HUES64 (cell line): ENCODE results near the gene CLCN4.

Experiments used
- H3K27ac ChIP-seq: 2 replicates; pipeline ENCODE4 v1.7.0; 2013; ENCODE audit warnings: low read depth, low read length, inconsistent platforms
- H3K27me3 ChIP-seq: 2 replicates; pipeline ENCODE4 v1.6.1; 2013; ENCODE audit warnings: mild to moderate bottlenecking, low read length; ENCODE audit not compliant: insufficient read depth
- H3K36me3 ChIP-seq: 2 replicates; pipeline ENCODE4 v1.6.1; 2013; ENCODE audit warnings: mild to moderate bottlenecking, low read length; ENCODE audit not compliant: insufficient read depth
- H3K4me1 ChIP-seq: 2 replicates; pipeline ENCODE4 v1.6.1; 2013; ENCODE audit warnings: mild to moderate bottlenecking, low read length, moderate library complexity; ENCODE audit not compliant: insufficient read depth
- H3K4me3 ChIP-seq: 2 replicates; pipeline ENCODE4 v1.5.1; 2013; ENCODE audit warnings: mild to moderate bottlenecking, low read length, moderate library complexity
- H3K9ac ChIP-seq: 2 replicates; pipeline ENCODE4 v1.6.1; 2013; ENCODE audit warnings: mild to moderate bottlenecking, low read depth, low read length
- H3K9me3 ChIP-seq: 2 replicates; pipeline ENCODE4 v1.6.1; 2013; ENCODE audit warnings: low read depth, low read length; ENCODE audit not compliant: insufficient read depth
- WGBS: fragments of 150-250, 120-280 bp; methylation state at CpG from one replicate; pipeline ENCODE4 v1.1.7; 2013; ENCODE audit warnings: missing lambda C conversion rate; 5-methylcytosine and 5-hydroxymethylcytosine counted together

Gene CLCN4

GRCh38 chrX:10195947-10196346 lies 39.2 kb downstream of the CLCN4 start:
- Histone ChIP-seq H3K4me1 (no peaks in the 10 kb centered on the region), H3K4me3 (no peak overlapping the region), H3K9ac (no peak overlapping the region), H3K9me3 (no peaks in the 10 kb centered on the region), H3K36me3 (no peaks in the 10 kb centered on the region), H3K27me3 (no peaks in the 10 kb centered on the region), H3K27ac (no peak overlapping the region)

GRCh38 chrX:10197279-10198210 lies 40.8 kb downstream of the CLCN4 start:
- Histone ChIP-seq H3K9me3 (no peaks in the 10 kb centered on the region), H3K27ac (no peak overlapping the region), H3K4me3 (no peak overlapping the region), H3K9ac (no peak overlapping the region), H3K36me3 (no peaks in the 10 kb centered on the region), H3K27me3 (no peaks in the 10 kb centered on the region), H3K4me1 (no peaks in the 10 kb centered on the region)
- WGBS, result 92% methylated on average over 18 of the region's 18 CpGs

- Histone ChIP-seq H3K36me3 (no peaks in the 10 kb centered on the region), H3K4me1 (no peaks in the 10 kb centered on the region), H3K9ac (no peak overlapping the region), H3K27me3 (no peaks in the 10 kb centered on the region), H3K9me3 (no peaks in the 10 kb centered on the region), H3K27ac (no peak overlapping the region), H3K4me3 (no peak overlapping the region)
- WGBS, result 97% methylated on average over 4 of the region's 5 CpGs
These were observed 41.5 kb downstream of the CLCN4 start for GRCh38 chrX:10198254-10198653.

- WGBS, result 94% methylated on average over 6 of the region's 6 CpGs
- no peaks in the 10 kb centered on the region for H3K27me3 ChIP-seq
- no peak overlapping the region for H3K27ac ChIP-seq
- no peaks in the 10 kb centered on the region for H3K4me1 ChIP-seq
- no peaks in the 10 kb centered on the region for H3K9me3 ChIP-seq
- H3K4me3 ChIP-seq, result no peak overlapping the region
- no peak overlapping the region for H3K9ac ChIP-seq
- no peaks in the 10 kb centered on the region for H3K36me3 ChIP-seq
These were observed 42.4 kb downstream of the CLCN4 start for GRCh38 chrX:10199212-10199611.

GRCh38 chrX:10203617-10204016 lies 46.8 kb downstream of the CLCN4 start:
- Histone ChIP-seq H3K36me3 (no peaks in the 10 kb centered on the region), H3K4me1 (no peaks in the 10 kb centered on the region), H3K4me3 (no peak overlapping the region), H3K9me3 (no peaks in the 10 kb centered on the region), H3K9ac (no peak overlapping the region), H3K27ac (no peak overlapping the region), H3K27me3 (no peaks in the 10 kb centered on the region)
- WGBS, result 87% methylated on average over 3 of the region's 3 CpGs

DNA sequence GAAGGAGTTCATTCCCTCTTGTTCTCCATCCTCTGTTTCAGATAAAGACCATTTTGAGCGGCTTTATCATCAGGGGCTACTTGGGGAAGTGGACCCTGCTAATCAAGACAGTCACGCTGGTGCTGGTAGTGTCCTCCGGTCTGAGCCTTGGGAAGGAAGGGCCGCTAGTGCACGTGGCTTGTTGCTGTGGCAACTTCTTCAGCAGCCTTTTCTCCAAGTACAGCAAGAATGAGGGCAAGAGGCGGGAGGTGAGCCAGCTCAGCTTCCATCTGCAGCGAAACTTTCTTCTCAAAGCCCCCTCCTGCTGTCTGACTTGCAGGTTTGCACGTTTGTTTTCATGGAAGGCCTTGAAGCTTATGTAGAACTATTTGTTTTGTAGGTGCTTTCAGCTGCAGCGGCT lies 49.5 kb downstream of the CLCN4 start:
- no peak overlapping the region for H3K27ac ChIP-seq
- no peaks in the 10 kb centered on the region for H3K36me3 ChIP-seq
- no peaks in the 10 kb centered on the region for H3K9me3 ChIP-seq
- no peaks in the 10 kb centered on the region for H3K4me1 ChIP-seq
- H3K4me3 ChIP-seq, result no peak overlapping the region
- 79% methylated on average over 9 of the region's 9 CpGs for WGBS
- H3K27me3 ChIP-seq, result no peaks in the 10 kb centered on the region
- no peak overlapping the region for H3K9ac ChIP-seq

GRCh38 chrX:10208281-10208856 lies 51.6 kb downstream of the CLCN4 start:
- no peak overlapping the region for H3K4me3 ChIP-seq

GRCh38 chrX:10208953-10209352 lies 52.2 kb downstream of the CLCN4 start:
- no peaks in the 10 kb centered on the region for H3K9me3 ChIP-seq
- no peaks in the 10 kb centered on the region for H3K27me3 ChIP-seq
- WGBS, result 90% methylated on average over 4 of the region's 4 CpGs
- no peak overlapping the region for H3K9ac ChIP-seq
- H3K4me3 ChIP-seq, result no peak overlapping the region
- H3K27ac ChIP-seq, result no peak overlapping the region
- no peaks in the 10 kb centered on the region for H3K4me1 ChIP-seq
- H3K36me3 ChIP-seq, result no peaks in the 10 kb centered on the region

More at GRCh38 chrX:10208281-10208856, 51.6 kb downstream of the CLCN4 start:
- no peak overlapping the region for H3K27ac ChIP-seq
- H3K36me3 ChIP-seq, result no peaks in the 10 kb centered on the region
- no peaks in the 10 kb centered on the region for H3K4me1 ChIP-seq
- 97% methylated on average over 10 of the region's 11 CpGs for WGBS
- no peak overlapping the region for H3K9ac ChIP-seq
- no peaks in the 10 kb centered on the region for H3K27me3 ChIP-seq
- no peaks in the 10 kb centered on the region for H3K9me3 ChIP-seq

DNA sequence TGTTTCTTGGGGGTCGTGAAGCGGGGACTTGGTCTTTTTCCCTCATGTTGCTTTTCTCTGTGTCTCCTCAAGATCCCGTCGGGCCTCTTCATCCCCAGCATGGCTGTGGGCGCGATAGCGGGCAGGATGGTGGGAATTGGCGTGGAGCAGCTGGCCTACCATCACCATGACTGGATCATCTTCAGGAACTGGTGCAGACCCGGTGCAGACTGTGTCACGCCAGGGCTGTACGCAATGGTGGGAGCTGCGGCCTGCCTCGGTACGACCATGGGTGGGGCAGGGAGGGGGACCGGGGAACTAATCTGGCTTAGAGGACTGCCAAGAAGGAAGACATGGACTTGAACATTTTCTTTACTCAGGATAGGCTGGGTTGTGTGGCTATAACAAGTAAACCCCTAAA lies 55.6 kb downstream of the CLCN4 start:
- WGBS, result 96% methylated on average over 15 of the region's 15 CpGs
- Histone ChIP-seq H3K4me3 (no peak overlapping the region), H3K27ac (no peak overlapping the region), H3K36me3 (no peaks in the 10 kb centered on the region), H3K9ac (no peak overlapping the region), H3K27me3 (no peaks in the 10 kb centered on the region), H3K4me1 (no peaks in the 10 kb centered on the region), H3K9me3 (no peaks in the 10 kb centered on the region)

DNA sequence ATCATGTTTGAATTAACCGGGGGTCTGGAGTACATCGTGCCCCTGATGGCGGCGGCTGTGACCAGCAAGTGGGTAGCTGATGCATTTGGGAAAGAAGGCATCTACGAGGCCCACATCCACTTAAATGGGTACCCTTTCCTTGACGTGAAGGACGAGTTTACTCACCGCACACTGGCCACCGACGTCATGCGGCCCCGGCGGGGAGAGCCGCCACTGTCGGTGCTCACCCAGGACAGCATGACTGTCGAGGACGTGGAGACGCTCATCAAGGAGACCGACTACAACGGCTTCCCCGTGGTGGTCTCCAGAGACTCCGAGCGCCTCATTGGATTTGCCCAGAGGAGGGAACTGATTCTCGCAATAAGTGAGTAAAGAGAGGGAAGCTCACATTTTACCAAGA lies 56.9 kb downstream of the CLCN4 start:
- 96% methylated on average over 23 of the region's 24 CpGs for WGBS
- Histone ChIP-seq H3K9me3 (no peaks in the 10 kb centered on the region), H3K4me1 (no peaks in the 10 kb centered on the region)

GRCh38 chrX:10216208-10216607 lies 59.4 kb downstream of the CLCN4 start:
- Histone ChIP-seq H3K4me3 (no peak overlapping the region), H3K4me1 (no peaks in the 10 kb centered on the region), H3K9me3 (no peaks in the 10 kb centered on the region), H3K36me3 (no peaks in the 10 kb centered on the region), H3K9ac (no peak overlapping the region), H3K27me3 (no peaks in the 10 kb centered on the region), H3K27ac (no peak overlapping the region)
- WGBS, result 88% methylated on average over 8 of the region's 8 CpGs

More for the DNA sequence above, 56.9 kb downstream of the CLCN4 start:
- Histone ChIP-seq H3K4me3 (no peak overlapping the region), H3K36me3 (no peaks in the 10 kb centered on the region), H3K27ac (no peak overlapping the region), H3K27me3 (no peaks in the 10 kb centered on the region), H3K9ac (no peak overlapping the region)
